SK-N-SH treated with all-trans-retinoic acid at 6 μM for 48 hours (cell line): ENCODE data around the gene DOCK11.

ENCODE experiments used
- BACH2 ChIP-seq: fragments of 250-450 bp; sonication (Bioruptor Pico); IDR thresholded peaks from 2 replicates; pipeline ENCODE4 v1.9.0; 2021; ENCODE audit warnings: mild to moderate bottlenecking, borderline replicate concordance
- CSDC2 ChIP-seq: fragments of 250-450 bp; sonication (Bioruptor Pico); IDR thresholded peaks from 2 replicates; pipeline ENCODE4 v1.5.0; 2020; ENCODE audit warnings: mild to moderate bottlenecking, moderate library complexity
- ESRRG ChIP-seq: fragments of 250-450 bp; sonication (Bioruptor Pico); IDR thresholded peaks from 2 replicates; pipeline ENCODE4 v1.6.1; 2021; ENCODE audit warnings: mild to moderate bottlenecking
- GLIS3 ChIP-seq: fragments of 250-450 bp; sonication (Bioruptor Pico); IDR thresholded peaks from 2 replicates; pipeline ENCODE4 v1.5.0; 2020; ENCODE audit warnings: mild to moderate bottlenecking, moderate library complexity
- ISL1 ChIP-seq: fragments of 250-450 bp; sonication (Bioruptor Pico); IDR thresholded peaks from 2 replicates; pipeline ENCODE4 v2.1.2; 2022; ENCODE audit warnings: mild to moderate bottlenecking, moderate library complexity
- RARB ChIP-seq: fragments of 250-450 bp; sonication (Bioruptor Pico); IDR thresholded peaks from 2 replicates; pipeline ENCODE4 v1.8.0; 2021; ENCODE audit warnings: mild to moderate bottlenecking, moderate library complexity
- SNAI2 ChIP-seq: fragments of 250-450 bp; sonication (Bioruptor Pico); IDR thresholded peaks from 2 replicates; pipeline ENCODE4 v1.5.0; 2020; ENCODE audit warnings: mild to moderate bottlenecking, moderate library complexity
- TSHZ2 ChIP-seq: fragments of 250-450 bp; sonication (Bioruptor Pico); IDR thresholded peaks from 2 replicates; pipeline ENCODE4 v1.5.0; 2020; ENCODE audit warnings: mild to moderate bottlenecking, moderate library complexity
- ZC3H10 ChIP-seq: fragments of 250-450 bp; sonication (Bioruptor Pico); IDR thresholded peaks from 2 replicates; pipeline ENCODE4 v1.5.1; 2021; ENCODE audit warnings: mild to moderate bottlenecking, moderate library complexity
- ZFP3 ChIP-seq: fragments of 250-450 bp; sonication (Bioruptor Pico); IDR thresholded peaks from 2 replicates; pipeline ENCODE4 v1.5.0; 2020; ENCODE audit warnings: mild to moderate bottlenecking, moderate library complexity

GRCh38 chrX:118545510-118545909 is 49.9 kb downstream of the DOCK11 start:
- TF ChIP-seq ZFP3 (CRISPR knock-in tag) (no peak), SNAI2 (CRISPR knock-in tag) (no peak), ZC3H10 (CRISPR knock-in tag) (no peak), ISL1 (no peak), CSDC2 (CRISPR knock-in tag) (no peak), BACH2 (CRISPR knock-in tag) (no peak), GLIS3 (CRISPR knock-in tag) (no peak), ESRRG (no peak), RARB (CRISPR knock-in tag) (no peak), TSHZ2 (CRISPR knock-in tag) (no peak)
